SK-N-SH (cell line): ENCODE measurements around the gene CLSTN2. TPM values are rescaled to one million over a fixed set of nuclear protein-coding genes. Genes with fewer than 3 reads are reported as not detected.

ENCODE experiments used
- CTCF ChIA-PET: fragments of 300-600, 350-600 bp; formaldehyde crosslinking; extraction: SDS; loops from one replicate; lab custom pipeline; 2021; lab: Yijun Ruan, JAX
- POLR2A ChIA-PET: fragments of 350-600 bp; sonication (Branson Sonifier 250); formaldehyde crosslinking; extraction: SDS; loops from one replicate; lab custom pipeline; 2020; ENCODE audit warnings: antibody characterized with exemption, inconsistent platforms; lab: Yijun Ruan, JAX
- DNase-seq: peaks from one replicate; pipeline ENCODE4 v3.0.0; 2012
- H2AFZ ChIP-seq: fragments of 200-600 bp; sonication (generic); 2 replicates; pipeline ENCODE4 v1.8.1; 2016; ENCODE audit warnings: antibody characterized with exemption, mild to moderate bottlenecking, low read depth
- H3F3A ChIP-seq: fragments of 200-600 bp; sonication (generic); replicated peaks from 2 replicates; pipeline ENCODE3; 2016; ENCODE audit warnings: antibody characterized with exemption, mild to moderate bottlenecking; ENCODE audit not compliant: insufficient read depth
- H3K27ac ChIP-seq, 2 experiments: fragments of 200-500 bp in 1 of 2; fragments of 200-600 bp in 1 of 2; sonication (Bioruptor generic) in 1 of 2; sonication (generic), shearing (Covaris generic) in 1 of 2; 2 replicates each; pipeline versions ENCODE4 v1.5.1 to v1.6.1; 2014 to 2016; ENCODE audit warnings: low read depth in 2 of 2, inconsistent platforms in 1 of 2, low read length in 1 of 2, mild to moderate bottlenecking in 1 of 2, mixed read lengths in 1 of 2
- H3K27me3 ChIP-seq: fragments of 200-600 bp; sonication (generic), shearing (Covaris generic); 2 replicates; pipeline ENCODE4 v1.6.1; 2016; ENCODE audit warnings: mixed run types; ENCODE audit not compliant: insufficient read depth
- H3K36me3 ChIP-seq, 2 experiments: fragments of 200-500 bp in 1 of 2; fragments of 200-600 bp in 1 of 2; sonication (Bioruptor generic) in 1 of 2; sonication (generic) in 1 of 2; replicated peaks in 1 of 2; 2 replicates each; pipeline versions ENCODE3 to v1.5.1; 2014 to 2016; ENCODE audit warnings: low read length in 1 of 2, mild to moderate bottlenecking in 1 of 2; ENCODE audit not compliant: insufficient read depth in 2 of 2, control insufficient read depth in 1 of 2
- H3K4me1 ChIP-seq, 2 experiments: fragments of 200-500 bp in 1 of 2; fragments of 200-600 bp in 1 of 2; sonication (Bioruptor generic) in 1 of 2; sonication (generic), shearing (Covaris generic) in 1 of 2; 2 replicates each; pipeline versions ENCODE4 v1.5.1 to v1.6.1; 2014 to 2016; ENCODE audit warnings: low read depth in 1 of 2, low read length in 1 of 2, mixed run types in 1 of 2; ENCODE audit not compliant: insufficient read depth in 2 of 2, control insufficient read depth in 1 of 2
- H3K4me2 ChIP-seq: fragments of 200-600 bp; sonication (generic), shearing (Covaris generic); 2 replicates; pipeline ENCODE4 v1.6.1; 2017; ENCODE audit warnings: mixed run types
- H3K4me3 ChIP-seq, 2 experiments: fragments of 200-500 bp in 1 of 2; fragments of 200-600 bp in 1 of 2; sonication (Bioruptor generic) in 1 of 2; sonication (generic), shearing (Covaris generic) in 1 of 2; 2 replicates each; pipeline versions ENCODE4 v1.5.1 to v1.8.1; 2014 to 2016; ENCODE audit warnings: low read depth in 2 of 2, inconsistent platforms in 1 of 2, low read length in 1 of 2, mild to moderate bottlenecking in 1 of 2, mixed read lengths in 1 of 2, moderate library complexity in 1 of 2
- H3K79me2 ChIP-seq: fragments of 200-600 bp; sonication (generic); 2 replicates; pipeline ENCODE4 v1.8.1; 2017; ENCODE audit warnings: mild to moderate bottlenecking; ENCODE audit not compliant: insufficient read depth
- H3K9ac ChIP-seq: fragments of 200-600 bp; sonication (generic); 2 replicates; pipeline ENCODE4 v1.6.1; 2017; ENCODE audit warnings: mixed run types
- H3K9me2 ChIP-seq: fragments of 200-600 bp; sonication (generic); 2 replicates; pipeline ENCODE4 v1.6.1; 2017; ENCODE audit warnings: mixed run types
- H3K9me3 ChIP-seq: fragments of 200-600 bp; sonication (generic); 2 replicates; pipeline ENCODE4 v1.6.1; 2017; ENCODE audit warnings: mixed run types, mild to moderate bottlenecking, moderate library complexity
- H4K20me1 ChIP-seq: fragments of 200-600 bp; sonication (generic); 2 replicates; pipeline ENCODE4 v1.6.1; 2017; ENCODE audit warnings: mild to moderate bottlenecking, mixed run types; ENCODE audit not compliant: insufficient read depth
- EP300 ChIP-seq, 2 experiments: IDR thresholded peaks; 2 replicates each; pipeline versions ENCODE4 v1.4.0 to v1.6.1; 2012; ENCODE audit warnings: borderline replicate concordance in 1 of 2, low read depth in 1 of 2, low read length in 1 of 2
- FOSL2 ChIP-seq: IDR thresholded peaks from 2 replicates; pipeline ENCODE4 v1.4.0; 2012; ENCODE audit warnings: low read depth, mild to moderate bottlenecking, moderate library complexity, borderline replicate concordance
- FOXJ3 ChIP-seq: sonication (generic); formaldehyde crosslinking; IDR thresholded peaks from 2 replicates; pipeline ENCODE4 v1.5.1; 2020; ENCODE audit warnings: mild to moderate bottlenecking, missing genetic modification reagents
- FOXM1 ChIP-seq: IDR thresholded peaks from 2 replicates; pipeline ENCODE4 v1.4.0; 2012; ENCODE audit warnings: low read depth, mild to moderate bottlenecking
- GABPA ChIP-seq: IDR thresholded peaks from 2 replicates; pipeline ENCODE4 v1.4.0; 2012; ENCODE audit warnings: low read depth, mild to moderate bottlenecking
- MEF2A ChIP-seq: IDR thresholded peaks from 2 replicates; pipeline ENCODE4 v1.4.0; 2012; ENCODE audit warnings: low read depth, borderline replicate concordance
- MXI1 ChIP-seq: IDR thresholded peaks from 2 replicates; pipeline ENCODE4 v1.6.1; 2012; ENCODE audit warnings: mild to moderate bottlenecking, low read depth, low read length, improper control_type of control experiment
- NFIC ChIP-seq: IDR thresholded peaks from 2 replicates; pipeline ENCODE4 v1.4.0; 2012; ENCODE audit warnings: borderline replicate concordance
- NRF1 ChIP-seq: IDR thresholded peaks from 2 replicates; pipeline ENCODE4 v1.6.1; 2012; ENCODE audit warnings: low read depth, mild to moderate bottlenecking, low read length
- POLR2AphosphoS5 ChIP-seq: IDR thresholded peaks from 2 replicates; pipeline ENCODE4 v1.6.1; 2012; ENCODE audit warnings: low read depth, low read length
- RAD21 ChIP-seq: IDR thresholded peaks from 2 replicates; pipeline ENCODE4 v1.6.1; 2012; ENCODE audit warnings: mild to moderate bottlenecking, low read length
- RFX5 ChIP-seq: IDR thresholded peaks from 2 replicates; pipeline ENCODE4 v1.6.1; 2012; ENCODE audit warnings: mild to moderate bottlenecking, improper control_type of control experiment, low read length
- RXRA ChIP-seq: IDR thresholded peaks from 2 replicates; pipeline ENCODE4 v1.4.0; 2012; ENCODE audit warnings: low read depth, mild to moderate bottlenecking, borderline replicate concordance
- TCF12 ChIP-seq: IDR thresholded peaks from 2 replicates; pipeline ENCODE4 v1.4.0; 2012
- USF1 ChIP-seq: IDR thresholded peaks from 2 replicates; pipeline ENCODE4 v1.4.0; 2012; ENCODE audit warnings: low read depth, borderline replicate concordance
- USF2 ChIP-seq: fragments of 150-350 bp; IDR thresholded peaks from 2 replicates; pipeline ENCODE4 v1.6.1; 2017; ENCODE audit warnings: antibody characterized with exemption, low read length, low read depth, borderline replicate concordance
- whole genome bisulfite sequencing: methylation state at CpG from one replicate; pipeline ENCODE4 v1.1.6; 2017; ENCODE audit warnings: low lambda C conversion rate; 5-methylcytosine and 5-hydroxymethylcytosine counted together
- polyA plus RNA-seq, 3 experiments: library from polyadenylated mRNA; depleted of rRNA; stranded (reverse); fragments of >200 nt; gene quantifications; 2 replicates each; pipeline ENCODE4 v1.2.3, GENCODE V29; 2012
- TF ChIP-seq, protein P1 (sequence below): fragments of 200-600 bp; sonication (generic); IDR thresholded peaks from 2 replicates; pipeline ENCODE4 v1.6.1; 2017; ENCODE audit warnings: antibody characterized with exemption, mild to moderate bottlenecking, moderate library complexity
- TF ChIP-seq, protein P2 (sequence below): IDR thresholded peaks from 2 replicates; pipeline ENCODE4 v1.4.0; 2012; ENCODE audit warnings: low read depth, borderline replicate concordance
- TF ChIP-seq, protein P3 (sequence below): fragments of 150-350 bp; IDR thresholded peaks from 2 replicates; pipeline ENCODE4 v1.6.1; 2016; ENCODE audit warnings: mild to moderate bottlenecking, low read depth, low read length

CLSTN2 gene
- polyA plus RNA-seq, 1 of the 3 experiments (the other 2 are of a cell fraction): 0.02 TPM

DNA sequence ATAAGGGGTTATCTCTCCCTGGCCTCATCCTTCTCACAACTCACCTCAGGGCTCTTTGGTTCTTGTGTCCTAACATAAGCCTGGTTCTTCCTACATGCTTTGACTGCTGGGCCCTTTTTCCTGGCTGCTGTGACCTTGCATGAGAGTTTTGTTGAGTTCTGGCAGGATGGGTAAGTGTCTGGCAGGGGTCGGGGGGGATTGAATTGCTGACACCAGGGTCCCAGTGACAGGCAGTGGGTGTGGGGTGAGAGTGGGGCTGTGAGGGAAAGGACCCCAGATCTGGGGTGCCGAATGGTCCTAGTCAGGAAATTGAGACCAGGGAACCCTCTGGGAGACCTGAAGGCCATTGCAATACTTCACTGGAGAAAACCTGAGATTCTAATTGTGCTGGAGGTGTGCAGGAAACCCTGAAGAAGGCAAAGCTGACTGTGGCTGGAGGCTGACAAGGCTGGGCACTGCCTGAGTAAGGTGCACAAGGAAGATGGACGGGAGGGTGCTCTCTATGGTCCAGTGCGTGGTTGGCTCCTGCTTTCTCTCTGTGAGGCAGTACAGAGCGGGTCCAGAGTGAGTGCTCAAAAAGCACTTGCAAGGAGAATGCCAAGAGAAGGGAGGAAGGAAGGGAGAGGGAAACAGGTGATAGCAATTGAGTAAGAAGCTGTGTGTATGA lies 76.8 kb downstream of the CLSTN2 start:
- no peaks in the 10 kb centered on the region for H3K36me3 ChIP-seq
- H2AFZ ChIP-seq: no peak overlapping the region
- H3K9me3 ChIP-seq: no peaks in the 10 kb centered on the region
- DNase-seq: no peak
- WGBS: 33% methylated on average over 5 of the region's 5 CpGs
- TF ChIP-seq, protein P1, sequence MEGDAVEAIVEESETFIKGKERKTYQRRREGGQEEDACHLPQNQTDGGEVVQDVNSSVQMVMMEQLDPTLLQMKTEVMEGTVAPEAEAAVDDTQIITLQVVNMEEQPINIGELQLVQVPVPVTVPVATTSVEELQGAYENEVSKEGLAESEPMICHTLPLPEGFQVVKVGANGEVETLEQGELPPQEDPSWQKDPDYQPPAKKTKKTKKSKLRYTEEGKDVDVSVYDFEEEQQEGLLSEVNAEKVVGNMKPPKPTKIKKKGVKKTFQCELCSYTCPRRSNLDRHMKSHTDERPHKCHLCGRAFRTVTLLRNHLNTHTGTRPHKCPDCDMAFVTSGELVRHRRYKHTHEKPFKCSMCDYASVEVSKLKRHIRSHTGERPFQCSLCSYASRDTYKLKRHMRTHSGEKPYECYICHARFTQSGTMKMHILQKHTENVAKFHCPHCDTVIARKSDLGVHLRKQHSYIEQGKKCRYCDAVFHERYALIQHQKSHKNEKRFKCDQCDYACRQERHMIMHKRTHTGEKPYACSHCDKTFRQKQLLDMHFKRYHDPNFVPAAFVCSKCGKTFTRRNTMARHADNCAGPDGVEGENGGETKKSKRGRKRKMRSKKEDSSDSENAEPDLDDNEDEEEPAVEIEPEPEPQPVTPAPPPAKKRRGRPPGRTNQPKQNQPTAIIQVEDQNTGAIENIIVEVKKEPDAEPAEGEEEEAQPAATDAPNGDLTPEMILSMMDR: no peak
- no peak for TF ChIP-seq USF1
- TF ChIP-seq, protein P2, sequence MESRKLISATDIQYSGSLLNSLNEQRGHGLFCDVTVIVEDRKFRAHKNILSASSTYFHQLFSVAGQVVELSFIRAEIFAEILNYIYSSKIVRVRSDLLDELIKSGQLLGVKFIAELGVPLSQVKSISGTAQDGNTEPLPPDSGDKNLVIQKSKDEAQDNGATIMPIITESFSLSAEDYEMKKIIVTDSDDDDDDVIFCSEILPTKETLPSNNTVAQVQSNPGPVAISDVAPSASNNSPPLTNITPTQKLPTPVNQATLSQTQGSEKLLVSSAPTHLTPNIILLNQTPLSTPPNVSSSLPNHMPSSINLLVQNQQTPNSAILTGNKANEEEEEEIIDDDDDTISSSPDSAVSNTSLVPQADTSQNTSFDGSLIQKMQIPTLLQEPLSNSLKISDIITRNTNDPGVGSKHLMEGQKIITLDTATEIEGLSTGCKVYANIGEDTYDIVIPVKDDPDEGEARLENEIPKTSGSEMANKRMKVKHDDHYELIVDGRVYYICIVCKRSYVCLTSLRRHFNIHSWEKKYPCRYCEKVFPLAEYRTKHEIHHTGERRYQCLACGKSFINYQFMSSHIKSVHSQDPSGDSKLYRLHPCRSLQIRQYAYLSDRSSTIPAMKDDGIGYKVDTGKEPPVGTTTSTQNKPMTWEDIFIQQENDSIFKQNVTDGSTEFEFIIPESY: no peak
- no peak for TF ChIP-seq RXRA
- TF ChIP-seq MXI1: no peak
- TF ChIP-seq EP300 (IDR thresholded peaks at IDR 0.05; ENCODE audit: borderline replicate concordance in 1 of 2, low read depth in 1 of 2, low read length in 1 of 2): no peak
- no peak for TF ChIP-seq NRF1
- TF ChIP-seq MEF2A: no peak
- TF ChIP-seq RFX5: no peak
- TF ChIP-seq RAD21: no peak
- TF ChIP-seq, protein P3, sequence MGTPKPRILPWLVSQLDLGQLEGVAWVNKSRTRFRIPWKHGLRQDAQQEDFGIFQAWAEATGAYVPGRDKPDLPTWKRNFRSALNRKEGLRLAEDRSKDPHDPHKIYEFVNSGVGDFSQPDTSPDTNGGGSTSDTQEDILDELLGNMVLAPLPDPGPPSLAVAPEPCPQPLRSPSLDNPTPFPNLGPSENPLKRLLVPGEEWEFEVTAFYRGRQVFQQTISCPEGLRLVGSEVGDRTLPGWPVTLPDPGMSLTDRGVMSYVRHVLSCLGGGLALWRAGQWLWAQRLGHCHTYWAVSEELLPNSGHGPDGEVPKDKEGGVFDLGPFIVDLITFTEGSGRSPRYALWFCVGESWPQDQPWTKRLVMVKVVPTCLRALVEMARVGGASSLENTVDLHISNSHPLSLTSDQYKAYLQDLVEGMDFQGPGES: no peak
- no peak for TF ChIP-seq POLR2AphosphoS5
- no peak for TF ChIP-seq USF2
- no peak for TF ChIP-seq GABPA
- TF ChIP-seq NFIC: no peak
- TF ChIP-seq TCF12: no peak
- no peak for TF ChIP-seq FOXM1
- TF ChIP-seq FOSL2: no peak
- no peak for TF ChIP-seq FOXJ3 (CRISPR knock-in tag)
- CTCF ChIA-PET: no interaction called here
- POLR2A ChIA-PET: no interaction called here
- no peak overlapping the region for H3K27ac ChIP-seq
- no peak overlapping the region for H3K9ac ChIP-seq
- no peaks in the 10 kb centered on the region for H3K27me3 ChIP-seq
- no peak overlapping the region for H3K4me2 ChIP-seq
- H3K9me2 ChIP-seq: no peaks in the 10 kb centered on the region
- no peaks in the 10 kb centered on the region for H3F3A ChIP-seq
- peaks cover 0 to 11% of the 10 kb centered on the region in 2 experiments; a peak in 2 of 4 replicates for H3K4me1 ChIP-seq
- H4K20me1 ChIP-seq: no peaks in the 10 kb centered on the region
- no peaks in the 10 kb centered on the region for H3K79me2 ChIP-seq
- no peak overlapping the region for H3K4me3 ChIP-seq
